AG10803 (cell line): ENCODE results near the gene LITAF.

ENCODE experiments used
- DNase-seq: peaks from one replicate; pipeline ENCODE4 v3.0.0; 2010; ENCODE audit warnings: low read depth
- H3K4me3 ChIP-seq: 2 replicates; pipeline ENCODE4 v1.5.1; 2011; ENCODE audit warnings: mild to moderate bottlenecking, low read length, control low read depth
- TF ChIP-seq, protein P1 (sequence below): conservative IDR thresholded peaks from 2 replicates; pipeline ENCODE4 v1.5.1; 2011; ENCODE audit warnings: mild to moderate bottlenecking, low read length, control low read depth, inconsistent platforms

Gene LITAF

DNA sequence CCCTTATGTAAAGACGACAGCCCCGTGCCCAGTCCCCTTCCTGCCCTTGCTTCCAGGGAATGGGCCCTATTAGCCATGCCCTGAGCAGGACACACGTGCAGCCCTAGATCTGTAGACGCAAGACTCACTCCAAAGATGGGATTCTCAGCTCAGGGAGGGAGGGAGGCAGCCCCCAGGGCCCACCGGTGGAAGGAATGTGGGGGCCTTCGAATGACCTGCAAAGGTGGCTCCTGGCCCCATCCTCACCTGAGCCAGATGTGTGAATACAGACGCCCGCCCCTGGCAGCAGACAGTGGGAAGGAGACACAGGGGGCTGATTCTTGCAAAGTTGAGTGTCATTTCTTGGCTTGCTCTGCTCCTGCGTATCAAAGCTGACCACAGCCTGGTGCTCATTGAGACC is 47.8 kb downstream of the LITAF start:
- H3K4me3 ChIP-seq = no peak overlapping the region
- TF ChIP-seq, protein P1, sequence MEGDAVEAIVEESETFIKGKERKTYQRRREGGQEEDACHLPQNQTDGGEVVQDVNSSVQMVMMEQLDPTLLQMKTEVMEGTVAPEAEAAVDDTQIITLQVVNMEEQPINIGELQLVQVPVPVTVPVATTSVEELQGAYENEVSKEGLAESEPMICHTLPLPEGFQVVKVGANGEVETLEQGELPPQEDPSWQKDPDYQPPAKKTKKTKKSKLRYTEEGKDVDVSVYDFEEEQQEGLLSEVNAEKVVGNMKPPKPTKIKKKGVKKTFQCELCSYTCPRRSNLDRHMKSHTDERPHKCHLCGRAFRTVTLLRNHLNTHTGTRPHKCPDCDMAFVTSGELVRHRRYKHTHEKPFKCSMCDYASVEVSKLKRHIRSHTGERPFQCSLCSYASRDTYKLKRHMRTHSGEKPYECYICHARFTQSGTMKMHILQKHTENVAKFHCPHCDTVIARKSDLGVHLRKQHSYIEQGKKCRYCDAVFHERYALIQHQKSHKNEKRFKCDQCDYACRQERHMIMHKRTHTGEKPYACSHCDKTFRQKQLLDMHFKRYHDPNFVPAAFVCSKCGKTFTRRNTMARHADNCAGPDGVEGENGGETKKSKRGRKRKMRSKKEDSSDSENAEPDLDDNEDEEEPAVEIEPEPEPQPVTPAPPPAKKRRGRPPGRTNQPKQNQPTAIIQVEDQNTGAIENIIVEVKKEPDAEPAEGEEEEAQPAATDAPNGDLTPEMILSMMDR = no peak
- DNase-seq = no peak

DNA sequence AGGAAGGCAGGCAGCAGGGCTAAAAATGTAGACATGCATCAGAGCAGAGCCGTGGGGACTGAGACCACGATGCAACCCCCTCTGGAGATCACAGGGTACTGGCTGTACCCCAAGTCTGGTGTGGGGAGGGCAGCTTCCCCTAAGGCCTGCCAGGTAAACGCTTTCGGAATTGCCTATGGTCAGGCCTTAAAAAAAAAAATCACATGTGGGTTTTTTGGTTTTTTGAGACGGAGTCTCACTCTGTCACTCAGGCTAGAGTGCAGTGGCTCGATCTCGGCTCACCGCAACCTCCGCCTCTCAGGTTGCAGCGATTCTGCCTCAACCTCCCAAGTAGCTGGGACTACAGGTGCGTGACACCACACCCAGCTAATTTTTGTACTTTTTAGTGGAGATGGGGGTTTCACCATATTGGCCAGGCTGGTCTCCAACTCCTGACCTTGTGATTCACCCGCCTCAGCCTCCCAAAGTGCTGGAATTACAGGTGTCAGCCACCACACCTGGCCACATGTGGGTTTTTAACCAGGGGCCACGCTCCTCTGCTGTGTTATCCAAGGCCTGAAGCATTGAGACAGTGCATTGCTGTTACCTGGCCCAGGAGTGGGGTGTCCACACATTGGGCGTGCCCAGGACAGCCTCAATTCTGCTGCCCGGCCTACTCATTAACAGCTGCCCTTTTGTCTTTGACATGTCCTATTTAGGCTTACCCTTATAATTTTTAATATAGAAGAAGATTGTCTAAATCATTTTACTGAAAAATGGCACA is 50.4 kb downstream of the LITAF start:
- DNase-seq = no peak
- TF ChIP-seq, protein P1 = no peak
- H3K4me3 ChIP-seq = no peak overlapping the region

DNA sequence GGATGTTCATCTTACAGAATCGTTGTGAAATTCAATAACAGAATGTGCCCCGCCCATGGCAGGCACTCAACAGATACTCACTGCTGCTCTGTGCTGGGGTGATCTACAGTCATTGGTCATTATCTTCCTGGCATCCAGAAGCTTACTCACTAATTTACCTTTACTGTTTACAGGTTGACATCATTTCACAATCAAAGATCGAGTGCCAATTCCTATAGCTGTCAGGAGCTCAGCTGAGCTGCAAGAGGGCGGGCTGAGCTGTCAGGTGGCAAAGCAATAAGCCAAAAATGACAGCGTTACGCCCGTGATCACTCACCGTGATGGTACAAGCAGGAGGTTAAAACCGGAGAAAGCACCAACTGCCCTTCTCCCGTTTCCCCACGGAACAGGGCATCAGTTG is 51.2 kb downstream of the LITAF start:
- TF ChIP-seq, protein P1 = no peak
- no peak for DNase-seq
- H3K4me3 ChIP-seq = no peak overlapping the region

DNA sequence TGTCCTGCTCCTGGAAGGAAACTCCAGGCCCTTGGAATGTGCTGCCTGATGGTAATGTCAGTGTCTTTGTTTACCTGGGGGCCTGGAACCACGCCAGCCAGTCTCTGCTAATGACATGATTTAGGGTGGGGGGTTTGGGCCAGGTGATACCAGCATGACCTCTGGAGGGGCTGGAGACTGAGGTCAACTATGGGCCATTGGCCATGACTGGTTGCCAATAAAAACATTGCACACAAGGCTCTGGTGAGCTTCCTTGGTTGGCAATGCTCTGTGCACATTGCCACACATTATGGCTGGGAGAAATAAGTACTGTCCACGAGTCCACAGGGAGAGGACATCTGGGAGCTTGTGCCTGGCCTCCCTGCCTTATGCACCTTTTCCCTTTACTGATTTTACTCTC is 52.5 kb downstream of the LITAF start:
- DNase-seq = peak; percentile 21
- TF ChIP-seq, protein P1 = no peak
- H3K4me3 ChIP-seq = no peak overlapping the region

DNA sequence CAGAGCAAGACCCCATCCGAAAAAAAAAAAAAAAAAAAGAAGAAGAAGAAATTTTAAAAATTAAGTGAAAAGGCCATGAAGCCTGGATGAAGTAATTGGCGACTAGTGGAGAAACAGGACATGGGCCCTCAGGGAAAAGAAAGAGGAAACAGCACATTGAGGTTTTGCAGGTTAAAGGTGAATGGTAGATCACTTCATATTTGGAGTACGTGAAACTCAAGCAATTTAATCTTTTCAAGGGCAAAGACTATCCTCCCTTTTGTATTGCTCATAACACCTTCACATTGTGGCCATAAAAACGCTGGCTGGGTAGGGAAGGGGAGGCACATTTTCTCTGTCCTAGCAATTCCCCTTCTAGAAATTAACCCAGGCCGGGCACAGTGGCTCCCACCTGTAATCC is 53.1 kb downstream of the LITAF start:
- TF ChIP-seq, protein P1 = no peak
- no peak for DNase-seq
- H3K4me3 ChIP-seq = no peak overlapping the region

DNA sequence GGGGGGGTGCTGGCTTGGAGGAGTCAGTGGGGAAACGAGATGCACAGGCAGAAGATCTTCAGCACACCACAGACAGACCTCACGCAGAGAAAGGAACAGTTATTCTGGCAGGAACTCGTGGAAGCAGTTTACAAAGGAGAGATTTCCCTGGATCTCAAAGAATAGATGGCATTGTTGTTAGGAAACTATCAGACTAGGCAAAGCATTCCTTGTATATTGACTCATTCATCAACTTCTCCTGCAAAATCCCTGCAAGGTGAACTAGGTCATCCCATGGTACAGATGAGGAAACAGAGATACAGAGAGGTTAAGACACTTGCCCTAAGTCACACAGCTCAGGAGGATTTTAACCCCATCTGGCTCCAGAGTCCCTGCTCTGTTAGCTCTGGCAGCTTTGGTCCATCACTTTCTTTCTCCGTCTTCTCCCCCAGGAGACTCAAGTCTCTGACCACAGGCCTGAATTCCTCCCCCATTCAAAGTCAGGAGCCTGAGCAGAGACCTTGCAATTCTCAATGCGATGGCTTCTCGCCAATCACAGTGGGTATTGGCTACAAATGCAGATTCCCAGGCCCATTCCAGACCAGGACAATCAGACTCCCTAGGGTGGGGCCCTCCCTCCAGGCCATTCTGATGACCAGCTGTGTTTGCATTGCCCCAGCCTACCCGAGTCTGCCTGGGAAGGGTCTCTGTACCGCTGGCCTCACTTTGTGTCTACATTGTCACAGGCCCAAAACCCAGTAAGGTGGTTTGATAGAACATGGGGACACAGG is 56.4 kb downstream of the LITAF start:
- H3K4me3 ChIP-seq = no peak overlapping the region
- TF ChIP-seq, protein P1 = no peak
- DNase-seq = no peak

DNA sequence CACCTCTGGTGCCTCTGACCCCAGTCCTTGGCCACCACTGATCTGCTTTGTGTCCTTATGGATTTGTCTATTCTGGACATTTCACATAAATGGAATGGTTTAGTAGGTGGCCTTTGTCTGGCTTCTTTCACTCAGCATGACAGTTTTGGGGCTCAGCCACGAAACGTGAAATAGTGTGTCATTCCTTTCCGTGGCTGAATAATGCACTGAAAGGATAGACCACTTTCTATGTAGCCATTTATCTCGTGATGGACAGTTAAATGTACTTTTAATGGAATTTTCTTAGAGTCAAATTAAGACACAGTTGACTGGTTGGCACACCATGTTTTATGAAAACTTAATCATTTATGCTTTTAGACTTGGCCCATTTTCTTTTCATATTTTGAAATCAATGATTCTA is 57.4 kb downstream of the LITAF start:
- TF ChIP-seq, protein P1 = no peak
- DNase-seq = no peak

More for the DNA sequence above, 57.4 kb downstream of the LITAF start:
- H3K4me3 ChIP-seq = no peak overlapping the region
